Lower leg skin (tissue), 3 donors: Measurements from ENCODE around the gene NUP107.

Experiments used
- POLR2A ChIP-seq, 2 donors: fragments of 450-650 bp; IDR thresholded peaks; one replicate each; pipeline ENCODE4 v1.6.1; 2016 to 2017; ENCODE audit warnings: antibody characterized with exemption in 2 of 2, mild to moderate bottlenecking in 1 of 2, moderate library complexity in 1 of 2
- TF ChIP-seq, protein P1 (sequence below), 3 donors: fragments of 450-650 bp; IDR thresholded peaks; one replicate each; pipeline ENCODE4 v1.5.1; 2016; ENCODE audit warnings: antibody characterized with exemption in 3 of 3, mild to moderate bottlenecking in 3 of 3, moderate library complexity in 2 of 3

DNA sequence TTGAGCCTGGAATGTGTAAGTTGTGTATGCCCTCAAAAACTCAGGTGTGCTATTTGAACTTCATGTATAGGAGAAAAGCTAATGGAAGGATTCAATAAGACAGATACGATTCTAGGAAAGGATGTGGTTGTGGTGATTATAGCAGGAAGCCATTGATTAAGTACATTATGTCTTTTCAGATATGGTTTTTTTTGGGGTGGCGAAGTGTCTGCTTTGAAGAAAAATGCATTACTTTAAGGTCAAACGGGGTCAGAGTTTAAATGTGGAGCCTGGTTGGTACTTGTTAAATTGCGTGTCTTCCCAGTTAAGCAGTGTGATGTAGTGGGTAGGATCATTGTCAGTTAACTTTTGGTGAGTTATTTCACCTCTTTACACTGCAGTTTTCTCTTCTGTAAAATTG is 13.0 kb upstream of the NUP107 start:
- TF ChIP-seq, protein P1, sequence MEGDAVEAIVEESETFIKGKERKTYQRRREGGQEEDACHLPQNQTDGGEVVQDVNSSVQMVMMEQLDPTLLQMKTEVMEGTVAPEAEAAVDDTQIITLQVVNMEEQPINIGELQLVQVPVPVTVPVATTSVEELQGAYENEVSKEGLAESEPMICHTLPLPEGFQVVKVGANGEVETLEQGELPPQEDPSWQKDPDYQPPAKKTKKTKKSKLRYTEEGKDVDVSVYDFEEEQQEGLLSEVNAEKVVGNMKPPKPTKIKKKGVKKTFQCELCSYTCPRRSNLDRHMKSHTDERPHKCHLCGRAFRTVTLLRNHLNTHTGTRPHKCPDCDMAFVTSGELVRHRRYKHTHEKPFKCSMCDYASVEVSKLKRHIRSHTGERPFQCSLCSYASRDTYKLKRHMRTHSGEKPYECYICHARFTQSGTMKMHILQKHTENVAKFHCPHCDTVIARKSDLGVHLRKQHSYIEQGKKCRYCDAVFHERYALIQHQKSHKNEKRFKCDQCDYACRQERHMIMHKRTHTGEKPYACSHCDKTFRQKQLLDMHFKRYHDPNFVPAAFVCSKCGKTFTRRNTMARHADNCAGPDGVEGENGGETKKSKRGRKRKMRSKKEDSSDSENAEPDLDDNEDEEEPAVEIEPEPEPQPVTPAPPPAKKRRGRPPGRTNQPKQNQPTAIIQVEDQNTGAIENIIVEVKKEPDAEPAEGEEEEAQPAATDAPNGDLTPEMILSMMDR (IDR thresholded peaks at IDR 0.05), result no peak
- no peak for TF ChIP-seq POLR2A (IDR thresholded peaks at IDR 0.05)
